ENCODE results near the gene GLT8D2. TPM values are rescaled to one million over a fixed set of nuclear protein-coding genes. Genes with fewer than 3 reads are reported as not detected.
"Not testable (repeated sequence)": the region's sequence is repeated elsewhere in the genome, so short reads cannot be mapped to it uniquely, and the experiment has no call there.

GLT8D2 gene
- total and polyA plus RNA-seq, 7 donors = 1.6 to 53.2 (median 12.5) TPM

DNA sequence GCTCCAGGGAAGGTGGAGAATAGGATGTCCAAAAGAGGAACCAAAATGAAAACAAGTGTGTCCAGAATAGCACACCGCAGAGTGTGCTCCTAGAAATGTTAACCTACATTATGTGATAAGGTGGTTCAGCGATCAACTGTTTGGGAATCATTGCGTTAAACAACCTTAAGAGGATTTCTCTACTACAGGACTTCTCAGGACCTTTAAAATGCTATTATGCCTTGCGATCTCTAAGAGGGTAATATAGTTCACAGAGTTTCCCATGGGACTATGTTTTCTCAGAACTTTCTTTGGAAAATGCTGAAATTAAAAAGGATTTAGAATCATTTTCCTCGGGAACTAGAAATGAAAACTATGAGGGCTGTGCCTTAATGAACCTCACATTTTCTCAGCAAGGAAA is 1.8 kb downstream of the GLT8D2 start:
- Histone ChIP-seq H3K9me3 (no peaks in the 10 kb centered on the region), H3K4me1 (peaks cover 0 to 52% (median 47%) of the 10 kb centered on the region in 4 donors), H3K36me3 (no peaks in the 10 kb centered on the region), H3K4me3 (no peak overlapping the region), H3K27ac (peak overlapping the region in 3 of 4 donors; percentile 83 to 86 (median 83)), H3K27me3 (no peaks in the 10 kb centered on the region)
- whole genome bisulfite sequencing, 2 donors = 77 to 91% methylated on average over 5 of the region's 5 CpGs
- TF ChIP-seq POLR2AphosphoS5 (IDR thresholded peaks at IDR 0.05) = no peak
- no peak for TF ChIP-seq POLR2A (IDR thresholded peaks at IDR 0.05)
- TF ChIP-seq, protein P1, sequence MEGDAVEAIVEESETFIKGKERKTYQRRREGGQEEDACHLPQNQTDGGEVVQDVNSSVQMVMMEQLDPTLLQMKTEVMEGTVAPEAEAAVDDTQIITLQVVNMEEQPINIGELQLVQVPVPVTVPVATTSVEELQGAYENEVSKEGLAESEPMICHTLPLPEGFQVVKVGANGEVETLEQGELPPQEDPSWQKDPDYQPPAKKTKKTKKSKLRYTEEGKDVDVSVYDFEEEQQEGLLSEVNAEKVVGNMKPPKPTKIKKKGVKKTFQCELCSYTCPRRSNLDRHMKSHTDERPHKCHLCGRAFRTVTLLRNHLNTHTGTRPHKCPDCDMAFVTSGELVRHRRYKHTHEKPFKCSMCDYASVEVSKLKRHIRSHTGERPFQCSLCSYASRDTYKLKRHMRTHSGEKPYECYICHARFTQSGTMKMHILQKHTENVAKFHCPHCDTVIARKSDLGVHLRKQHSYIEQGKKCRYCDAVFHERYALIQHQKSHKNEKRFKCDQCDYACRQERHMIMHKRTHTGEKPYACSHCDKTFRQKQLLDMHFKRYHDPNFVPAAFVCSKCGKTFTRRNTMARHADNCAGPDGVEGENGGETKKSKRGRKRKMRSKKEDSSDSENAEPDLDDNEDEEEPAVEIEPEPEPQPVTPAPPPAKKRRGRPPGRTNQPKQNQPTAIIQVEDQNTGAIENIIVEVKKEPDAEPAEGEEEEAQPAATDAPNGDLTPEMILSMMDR (IDR thresholded peaks at IDR 0.05) = no peak
- no peak for TF ChIP-seq EP300 (IDR thresholded peaks at IDR 0.05)
- no peak for DNase-seq
- intact Hi-C loops (cut with DNase I) = loop anchor here (5.0 kb wide), 1 partner anchor 81 kb away; the partner anchor contains the start of gene TDG

DNA sequence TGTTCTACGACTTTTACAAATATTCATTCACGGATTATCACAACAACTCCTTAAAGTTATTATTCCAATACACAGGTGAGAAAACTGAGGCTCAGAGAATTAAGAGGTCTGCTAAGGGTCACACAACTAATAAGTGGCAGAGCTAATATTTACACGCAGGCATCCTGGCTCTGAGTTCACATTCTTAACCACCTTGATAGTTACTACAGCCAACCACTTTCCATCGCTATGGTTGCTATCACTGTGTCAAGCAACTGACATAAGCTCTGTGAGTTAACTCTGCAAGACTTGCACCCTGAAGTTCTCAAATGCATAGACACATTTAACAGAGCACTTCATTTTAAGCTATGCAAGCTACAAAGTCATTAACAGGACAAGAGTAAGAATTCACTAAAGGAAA is 3.7 kb downstream of the GLT8D2 start:
- no peak for DNase-seq
- TF ChIP-seq POLR2A (IDR thresholded peaks at IDR 0.05) (no peak), POLR2AphosphoS5 (IDR thresholded peaks at IDR 0.05) (no peak), EP300 (IDR thresholded peaks at IDR 0.05) (no peak)
- TF ChIP-seq, protein P1 (IDR thresholded peaks at IDR 0.05) = no peak
- Histone ChIP-seq H3K4me1 (peaks cover 0 to 52% (median 47%) of the 10 kb centered on the region in 4 donors), H3K27ac (peak overlapping the region in 3 of 4 donors; percentile 58 to 76 (median 67)), H3K27me3 (no peaks in the 10 kb centered on the region), H3K4me3 (no peak overlapping the region), H3K9me3 (no peaks in the 10 kb centered on the region), H3K36me3 (peaks cover 0 to 7% (median 0%) of the 10 kb centered on the region in 4 donors)
- 96 to 97% methylated on average over 4 of the region's 4 CpGs for WGBS, 2 donors
- intact Hi-C loops (cut with DNase I) = loop anchor here (5.0 kb wide), 1 partner anchor 79 kb away; the partner anchor contains the start of gene TDG

- intact Hi-C loops (cut with DNase I) = no loop called here
- Histone ChIP-seq H3K9me3 (no peaks in the 10 kb centered on the region), H3K36me3 (peaks cover 0 to 7% (median 0%) of the 10 kb centered on the region in 4 donors), H3K27me3 (no peaks in the 10 kb centered on the region), H3K4me1 (peaks cover 0 to 40% (median 34%) of the 10 kb centered on the region in 4 donors), H3K27ac (no peak overlapping the region), H3K4me3 (no peak overlapping the region)
- TF ChIP-seq POLR2AphosphoS5 (IDR thresholded peaks at IDR 0.05) = no peak
- TF ChIP-seq, protein P1 (IDR thresholded peaks at IDR 0.05) = no peak
- TF ChIP-seq POLR2A (IDR thresholded peaks at IDR 0.05) = no peak
- no peak for TF ChIP-seq EP300 (IDR thresholded peaks at IDR 0.05)
- 88 to 92% methylated on average over 3 of the region's 3 CpGs for WGBS, 2 donors
- DNase-seq = no peak
These were observed 5.8 kb downstream of the GLT8D2 start for GRCh38 chr12:104044158-104044557.

- intact Hi-C loops (cut with DNase I) = no loop called here
- Histone ChIP-seq H3K36me3 (peaks cover 0 to 7% (median 0%) of the 10 kb centered on the region in 4 donors), H3K4me3 (no peak overlapping the region), H3K27ac (no peak overlapping the region), H3K9me3 (no peaks in the 10 kb centered on the region), H3K4me1 (peaks cover 0 to 25% (median 20%) of the 10 kb centered on the region in 4 donors), H3K27me3 (no peaks in the 10 kb centered on the region)
- no peak for DNase-seq
- 84 to 91% methylated on average over 1 of the region's 1 CpG for WGBS, 2 donors
- TF ChIP-seq EP300 (IDR thresholded peaks at IDR 0.05) (no peak), POLR2A (IDR thresholded peaks at IDR 0.05) (no peak), POLR2AphosphoS5 (IDR thresholded peaks at IDR 0.05) (no peak)
- TF ChIP-seq, protein P1 (IDR thresholded peaks at IDR 0.05) = no peak
These were observed 7.4 kb downstream of the GLT8D2 start for GRCh38 chr12:104042580-104042979.

DNA sequence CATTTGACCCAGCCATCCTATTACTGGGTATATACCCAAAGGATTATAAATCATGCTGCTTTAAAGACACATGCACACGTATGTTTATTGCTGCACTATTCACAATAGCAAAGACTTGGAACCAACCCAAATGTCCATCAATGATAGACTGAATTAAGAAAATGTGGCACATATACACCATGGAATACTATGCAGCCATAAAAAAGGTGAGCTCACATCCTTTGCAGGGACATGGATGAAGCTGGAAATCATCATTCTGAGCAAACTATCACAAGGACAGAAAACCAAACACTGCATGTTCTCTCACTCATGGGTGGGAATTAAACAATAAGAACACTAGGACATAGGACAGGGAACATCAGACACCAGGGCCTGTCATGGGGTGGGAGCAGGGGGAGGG is 10.2 kb downstream of the GLT8D2 start:
- H3K9me3 ChIP-seq; H3K27ac ChIP-seq; H3K36me3 ChIP-seq; H3K27me3 ChIP-seq; H3K4me1 ChIP-seq; DNase-seq; H3K4me3 ChIP-seq; intact Hi-C loops (cut with DNase I): not testable (repeated sequence)
- WGBS, 2 donors = 33 to 84% methylated on average over 1 of the region's 1 CpG

GRCh38 chr12:104036143-104036542 is 13.8 kb downstream of the GLT8D2 start:
- H3K27ac ChIP-seq; H3K36me3 ChIP-seq; H3K27me3 ChIP-seq; DNase-seq; H3K4me3 ChIP-seq; H3K4me1 ChIP-seq; intact Hi-C loops (cut with DNase I); H3K9me3 ChIP-seq: not testable (repeated sequence)
- 83 to 89% methylated on average over 2 of the region's 2 CpGs for WGBS, 2 donors

DNA sequence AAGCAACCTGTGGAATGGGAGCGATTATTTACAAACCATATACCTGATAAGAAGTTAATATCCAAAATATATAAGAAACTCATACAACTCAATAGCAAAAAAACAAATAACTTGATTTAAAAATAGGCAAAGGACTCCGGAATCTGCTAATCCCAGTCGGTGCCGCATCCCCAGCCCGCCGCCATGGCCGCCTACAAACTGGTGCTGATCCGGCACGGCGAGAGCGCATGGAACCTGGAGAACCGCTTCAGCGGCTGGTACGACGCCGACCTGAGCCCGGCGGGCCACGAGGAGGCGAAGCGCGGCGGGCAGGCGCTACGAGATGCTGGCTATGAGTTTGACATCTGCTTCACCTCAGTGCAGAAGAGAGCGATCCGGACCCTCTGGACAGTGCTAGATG is 19.4 kb downstream of the GLT8D2 start:
- DNase-seq; H3K4me3 ChIP-seq; H3K4me1 ChIP-seq; intact Hi-C loops (cut with DNase I); H3K27ac ChIP-seq; H3K36me3 ChIP-seq; H3K9me3 ChIP-seq; H3K27me3 ChIP-seq: not testable (repeated sequence)
- WGBS, 2 donors = 95 to 97% methylated on average over 9 to 11 of the region's 27 CpGs
